HL-60 (cell line): ENCODE measurements around the gene EXOC6B.

Source experiments
- DNase-seq, 2 experiments: peaks; one replicate each; pipeline ENCODE4 v3.0.0-alpha.2; 2010 to 2020; ENCODE audit warnings: low read depth in 1 of 2, low spot score in 1 of 2
- H3K27ac ChIP-seq: fragments of 250-450 bp; sonication (Bioruptor Pico); replicated peaks from 2 replicates; pipeline ENCODE4 v1.5.1; 2020; ENCODE audit warnings: mild to moderate bottlenecking, moderate library complexity
- H3K27me3 ChIP-seq: fragments of 250-450 bp; sonication (Bioruptor Pico); 2 replicates; pipeline ENCODE4 v1.5.1; 2021; ENCODE audit warnings: mild to moderate bottlenecking, moderate library complexity; ENCODE audit not compliant: insufficient read depth, poor library complexity, severe bottlenecking
- H3K4me3 ChIP-seq: replicated peaks from 2 replicates; pipeline ENCODE4 v1.5.1; 2011; ENCODE audit warnings: mild to moderate bottlenecking, control low read depth, low read length; ENCODE audit not compliant: insufficient read depth
- CTCF ChIP-seq: IDR thresholded peaks from one replicate; pipeline ENCODE4 v1.5.1; 2011; ENCODE audit warnings: low read length, control low read depth, inconsistent platforms; ENCODE audit not compliant: insufficient read depth
- GABPA ChIP-seq: IDR thresholded peaks from 2 replicates; pipeline ENCODE4 v1.6.1; 2012; ENCODE audit warnings: low read depth
- POLR2AphosphoS5 ChIP-seq: IDR thresholded peaks from 2 replicates; pipeline ENCODE4 v1.6.1; 2012; ENCODE audit warnings: low read depth
- SPI1 ChIP-seq: IDR thresholded peaks from 2 replicates; pipeline ENCODE4 v1.6.1; 2012; ENCODE audit warnings: low read depth, mild to moderate bottlenecking, borderline replicate concordance
- TF ChIP-seq, protein P1 (sequence below): IDR thresholded peaks from 2 replicates; pipeline ENCODE4 v1.6.1; 2012; ENCODE audit warnings: low read depth; ENCODE audit not compliant: insufficient replicate concordance

EXOC6B gene

DNA sequence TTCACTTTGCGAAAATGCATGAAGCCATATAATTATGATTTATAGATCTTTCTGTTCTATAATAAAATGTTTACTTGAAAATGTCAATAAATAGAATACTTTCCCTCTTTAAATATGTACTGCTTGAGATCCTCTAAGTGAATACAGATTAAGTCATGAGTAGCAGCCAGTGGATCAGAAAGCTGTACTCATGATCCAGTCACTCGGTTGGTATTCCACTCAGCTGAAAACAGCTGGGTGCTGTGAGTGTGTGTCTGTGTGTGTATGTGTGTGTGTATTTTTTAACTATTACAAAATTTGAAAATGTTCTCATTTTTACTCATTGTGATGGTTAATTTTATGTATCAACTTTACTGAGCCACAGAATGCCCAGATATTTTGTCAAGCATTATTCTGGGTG lies 536.5 kb downstream of the EXOC6B start:
- DNase-seq = no peak
- Histone ChIP-seq H3K27ac (no peak overlapping the region), H3K27me3 (no peaks in the 10 kb centered on the region), H3K4me3 (no peak overlapping the region)
- TF ChIP-seq POLR2AphosphoS5 (no peak), GABPA (no peak), SPI1 (no peak), CTCF (no peak)

DNA sequence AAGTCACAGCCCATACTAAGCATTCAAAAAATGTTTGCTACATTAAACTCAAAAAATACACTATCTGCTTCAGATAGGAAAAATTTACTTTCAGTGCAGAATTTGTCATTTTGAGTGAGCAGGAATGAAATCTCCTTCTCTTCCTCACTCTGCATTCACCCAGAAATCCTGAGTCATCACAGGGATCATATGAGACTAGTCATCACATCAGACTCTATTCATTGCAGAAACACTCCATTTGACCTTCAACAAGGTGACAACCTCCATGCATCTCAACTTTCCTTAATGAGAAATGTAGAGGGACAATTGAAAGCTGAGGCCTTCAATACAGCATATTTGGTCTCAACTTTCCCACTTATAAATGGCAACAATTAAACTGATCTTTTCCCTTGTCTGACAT lies 547.8 kb downstream of the EXOC6B start:
- Histone ChIP-seq H3K4me3 (no peak overlapping the region), H3K27ac (no peak overlapping the region), H3K27me3 (peaks cover 2% of the 10 kb centered on the region)
- DNase-seq = no peak
- TF ChIP-seq POLR2AphosphoS5 (no peak), GABPA (no peak), SPI1 (no peak), CTCF (no peak)
- TF ChIP-seq, protein P1, sequence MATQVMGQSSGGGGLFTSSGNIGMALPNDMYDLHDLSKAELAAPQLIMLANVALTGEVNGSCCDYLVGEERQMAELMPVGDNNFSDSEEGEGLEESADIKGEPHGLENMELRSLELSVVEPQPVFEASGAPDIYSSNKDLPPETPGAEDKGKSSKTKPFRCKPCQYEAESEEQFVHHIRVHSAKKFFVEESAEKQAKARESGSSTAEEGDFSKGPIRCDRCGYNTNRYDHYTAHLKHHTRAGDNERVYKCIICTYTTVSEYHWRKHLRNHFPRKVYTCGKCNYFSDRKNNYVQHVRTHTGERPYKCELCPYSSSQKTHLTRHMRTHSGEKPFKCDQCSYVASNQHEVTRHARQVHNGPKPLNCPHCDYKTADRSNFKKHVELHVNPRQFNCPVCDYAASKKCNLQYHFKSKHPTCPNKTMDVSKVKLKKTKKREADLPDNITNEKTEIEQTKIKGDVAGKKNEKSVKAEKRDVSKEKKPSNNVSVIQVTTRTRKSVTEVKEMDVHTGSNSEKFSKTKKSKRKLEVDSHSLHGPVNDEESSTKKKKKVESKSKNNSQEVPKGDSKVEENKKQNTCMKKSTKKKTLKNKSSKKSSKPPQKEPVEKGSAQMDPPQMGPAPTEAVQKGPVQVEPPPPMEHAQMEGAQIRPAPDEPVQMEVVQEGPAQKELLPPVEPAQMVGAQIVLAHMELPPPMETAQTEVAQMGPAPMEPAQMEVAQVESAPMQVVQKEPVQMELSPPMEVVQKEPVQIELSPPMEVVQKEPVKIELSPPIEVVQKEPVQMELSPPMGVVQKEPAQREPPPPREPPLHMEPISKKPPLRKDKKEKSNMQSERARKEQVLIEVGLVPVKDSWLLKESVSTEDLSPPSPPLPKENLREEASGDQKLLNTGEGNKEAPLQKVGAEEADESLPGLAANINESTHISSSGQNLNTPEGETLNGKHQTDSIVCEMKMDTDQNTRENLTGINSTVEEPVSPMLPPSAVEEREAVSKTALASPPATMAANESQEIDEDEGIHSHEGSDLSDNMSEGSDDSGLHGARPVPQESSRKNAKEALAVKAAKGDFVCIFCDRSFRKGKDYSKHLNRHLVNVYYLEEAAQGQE = no peak

DNA sequence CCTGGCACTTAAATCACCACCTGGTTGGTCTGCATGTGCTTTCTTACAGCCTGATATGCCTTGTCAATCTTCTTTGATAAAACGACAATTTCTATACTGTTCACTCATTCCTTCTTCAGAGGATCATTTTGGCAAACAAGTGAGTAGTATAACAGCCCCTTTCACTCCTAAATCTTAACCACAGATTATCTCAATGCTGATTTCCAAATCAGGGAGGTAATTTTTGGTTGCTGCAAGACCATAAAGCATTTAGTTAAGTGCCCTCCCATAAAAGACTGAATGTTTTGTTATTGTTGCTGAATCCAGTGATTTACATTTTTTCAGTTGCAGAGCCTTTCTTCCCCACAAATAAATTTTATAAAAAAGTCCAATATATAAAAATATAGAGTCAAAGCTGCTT lies 549.0 kb downstream of the EXOC6B start:
- TF ChIP-seq CTCF (no peak), SPI1 (no peak), GABPA (no peak), POLR2AphosphoS5 (no peak)
- TF ChIP-seq, protein P1 = no peak
- no peak for DNase-seq
- H3K27ac ChIP-seq = no peak overlapping the region
- H3K4me3 ChIP-seq = no peak overlapping the region
- H3K27me3 ChIP-seq = peaks cover 2% of the 10 kb centered on the region

DNA sequence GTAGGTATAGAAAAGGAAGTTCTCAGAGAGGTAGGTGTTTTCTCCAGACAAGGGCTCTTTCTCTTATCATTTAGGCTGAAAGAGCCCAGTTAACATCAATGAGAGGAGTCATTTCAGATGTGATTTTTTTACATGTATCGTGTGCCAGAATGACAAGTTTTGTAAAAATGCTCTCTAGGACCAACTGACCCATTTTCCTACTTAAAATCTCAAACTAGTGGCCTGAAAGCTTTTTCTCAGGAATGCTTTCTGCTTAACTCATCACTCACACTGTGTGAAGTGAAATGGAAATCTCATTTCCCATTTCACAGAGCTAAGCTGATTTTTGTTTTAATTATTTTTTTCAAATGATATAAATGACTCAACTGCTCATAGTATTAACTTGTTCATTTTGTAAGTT lies 549.5 kb downstream of the EXOC6B start:
- Histone ChIP-seq H3K27me3 (peaks cover 2% of the 10 kb centered on the region), H3K27ac (no peak overlapping the region), H3K4me3 (no peak overlapping the region)
- DNase-seq = no peak
- no peak for TF ChIP-seq POLR2AphosphoS5
- TF ChIP-seq SPI1 = no peak
- TF ChIP-seq GABPA = no peak
- TF ChIP-seq CTCF = no peak
- TF ChIP-seq, protein P1 = no peak
